OCI-M2 (cell line): Measurements from ENCODE around the gene KLC3.
"Not testable (repeated sequence)": the region's sequence is repeated elsewhere in the genome, so short reads cannot be mapped to it uniquely, and the experiment has no call there.

Source experiments
- DNase-seq: peaks from one replicate; lab custom pipeline; 2025; ENCODE audit not compliant: unreplicated experiment; lab: John Stamatoyannopoulos, UW

KLC3 gene

GRCh38 chr19:45315304-45315703 lies 25.2 kb upstream of the KLC3 start:
- DNase-seq = no peak

- no peak for DNase-seq
Measured at GRCh38 chr19:45320997-45321775, 19.4 kb upstream of the KLC3 start.

GRCh38 chr19:45321848-45322247 lies 18.7 kb upstream of the KLC3 start:
- no peak for DNase-seq

DNA sequence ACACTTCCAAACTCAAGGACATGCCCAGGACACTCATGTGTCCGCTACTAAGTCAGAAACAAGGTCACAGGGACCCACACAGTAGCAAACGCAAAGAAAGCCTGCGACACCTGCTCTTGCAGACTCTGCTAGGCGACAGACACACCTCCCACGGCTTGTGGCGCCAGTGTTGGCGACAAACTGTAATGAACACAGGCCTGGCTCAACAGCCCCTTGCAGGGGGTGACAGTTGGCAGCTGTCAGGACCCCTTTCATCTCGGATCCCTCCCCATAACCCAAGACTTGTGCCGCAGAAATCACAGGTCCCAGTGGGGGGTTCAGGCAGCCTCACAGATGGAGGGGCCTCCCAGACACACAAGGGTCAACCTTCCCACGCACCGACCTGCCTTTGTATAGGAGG lies 18.2 kb upstream of the KLC3 start:
- DNase-seq = no peak

- DNase-seq = no peak
Measured at GRCh38 chr19:45322744-45323281, 17.7 kb upstream of the KLC3 start, which contains the start of gene CKM. CKM (minus strand) TSS chr19:45322875; CDS start chr19:45319713, 3,162 bp downstream.

GRCh38 chr19:45323671-45324081 lies 16.9 kb upstream of the KLC3 start:
- no peak for DNase-seq

DNA sequence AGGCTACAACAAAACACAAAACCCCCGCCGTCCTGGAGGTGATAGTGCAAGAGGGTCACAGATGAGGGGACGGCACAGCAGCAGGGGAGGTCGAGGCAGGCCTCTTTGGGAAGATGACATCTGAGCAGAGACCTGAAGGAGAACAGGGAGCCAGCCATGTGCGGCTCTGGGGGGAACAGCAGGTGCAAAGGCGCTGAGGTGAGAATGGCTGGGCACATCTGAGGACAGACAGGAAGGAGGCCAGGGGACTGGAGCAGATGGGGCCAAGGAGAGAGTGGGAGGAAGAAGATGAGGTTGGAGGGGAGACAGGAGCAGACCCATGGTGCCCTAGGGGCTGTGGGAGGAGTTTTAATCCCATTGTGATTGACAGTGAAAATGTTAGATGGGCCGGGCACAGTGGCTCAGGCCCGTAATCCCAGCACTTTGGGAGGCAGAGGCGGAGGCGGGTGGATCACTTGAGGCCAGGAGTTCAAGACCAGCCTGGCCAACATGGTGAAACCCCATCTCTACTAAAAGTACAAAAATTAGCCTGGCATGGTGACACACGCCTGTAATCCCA lies 16.1 kb upstream of the KLC3 start:
- DNase-seq = no peak

GRCh38 chr19:45327404-45328143 lies 13.0 kb upstream of the KLC3 start:
- DNase-seq = no peak

DNA sequence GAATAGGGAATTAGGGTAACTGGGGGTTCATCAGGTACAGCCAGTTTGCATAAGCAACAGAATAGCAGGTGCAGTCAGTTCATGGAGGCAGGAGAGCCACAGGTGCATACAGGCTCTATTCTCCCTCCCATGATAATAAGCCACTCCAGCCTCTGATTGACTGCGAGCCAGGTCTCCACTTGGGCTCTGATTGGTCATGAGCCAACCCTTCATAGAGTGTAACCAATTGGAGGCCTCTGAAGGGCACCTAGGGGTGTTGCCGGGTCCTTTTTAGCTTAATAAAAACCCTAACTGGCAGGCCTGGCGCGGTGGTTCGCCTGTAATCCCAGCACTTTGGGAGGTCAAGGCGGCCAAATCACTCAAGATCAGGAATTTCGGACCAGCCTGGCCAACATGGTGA lies 9.1 kb upstream of the KLC3 start:
- DNase-seq = no peak

GRCh38 chr19:45333609-45334303 lies 6.8 kb upstream of the KLC3 start:
- no peak for DNase-seq

GRCh38 chr19:45334881-45335280 lies 5.7 kb upstream of the KLC3 start:
- DNase-seq = not testable (repeated sequence)

DNA sequence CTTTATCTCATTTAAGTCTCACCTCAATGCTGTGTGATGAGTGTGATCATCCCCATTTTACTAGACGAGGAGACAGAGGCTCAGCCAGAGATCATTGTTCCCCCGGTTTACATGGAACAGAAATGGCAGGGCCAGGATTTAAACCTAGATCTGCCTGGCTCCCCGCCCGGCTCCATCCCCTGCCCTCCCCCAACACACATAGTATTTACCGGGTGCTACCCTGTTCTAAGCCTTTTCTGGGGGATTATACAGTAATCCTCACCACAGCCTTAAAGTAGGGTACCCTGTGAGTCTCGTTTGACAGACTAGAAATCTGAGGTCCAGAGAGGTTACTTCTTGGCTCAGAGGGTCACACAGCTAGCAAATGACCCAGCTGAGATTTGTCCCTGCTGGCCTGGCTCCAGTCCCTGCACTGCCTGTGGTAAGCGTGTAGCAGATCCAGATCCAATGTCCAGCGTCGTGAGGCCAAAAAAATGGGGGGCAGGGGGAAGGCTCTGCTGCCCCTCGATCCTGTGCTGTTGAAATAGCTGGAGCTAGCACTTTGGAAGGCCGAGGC lies 3.8 kb upstream of the KLC3 start:
- DNase-seq = no peak

- no peak for DNase-seq
Measured at GRCh38 chr19:45339629-45340028, 921 bp upstream of the KLC3 start.

DNA sequence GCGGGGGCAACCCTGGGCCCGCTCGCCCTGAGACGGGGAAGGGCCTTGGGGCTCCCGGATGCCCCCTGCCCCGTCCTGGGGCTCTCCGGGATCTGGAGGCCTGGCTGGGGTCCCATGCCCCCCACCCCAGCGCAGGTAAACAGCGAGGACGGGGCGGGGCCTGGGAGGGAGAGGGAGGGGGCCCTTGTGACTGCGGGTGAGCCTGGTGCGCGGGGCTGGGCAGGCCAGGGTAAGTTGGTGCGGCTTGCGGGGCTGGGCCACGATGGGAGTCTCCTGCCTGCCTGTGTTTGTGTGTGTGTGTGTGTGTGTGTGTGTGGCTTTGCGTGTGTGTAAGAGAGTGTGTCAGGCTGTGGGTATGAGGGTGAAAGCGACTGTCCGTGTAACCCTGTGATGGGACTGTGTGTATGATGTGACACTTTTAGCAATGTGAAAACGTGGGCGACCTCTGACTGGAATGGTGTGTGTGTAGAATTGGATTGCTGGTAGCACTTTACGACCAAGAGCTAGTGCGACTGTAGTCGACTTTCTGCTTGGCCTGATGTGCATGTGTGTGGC lies 426 bp downstream of the KLC3 start:
- DNase-seq = no peak

- no peak for DNase-seq
Measured at GRCh38 chr19:45342911-45343310, 2.4 kb downstream of the KLC3 start.

DNA sequence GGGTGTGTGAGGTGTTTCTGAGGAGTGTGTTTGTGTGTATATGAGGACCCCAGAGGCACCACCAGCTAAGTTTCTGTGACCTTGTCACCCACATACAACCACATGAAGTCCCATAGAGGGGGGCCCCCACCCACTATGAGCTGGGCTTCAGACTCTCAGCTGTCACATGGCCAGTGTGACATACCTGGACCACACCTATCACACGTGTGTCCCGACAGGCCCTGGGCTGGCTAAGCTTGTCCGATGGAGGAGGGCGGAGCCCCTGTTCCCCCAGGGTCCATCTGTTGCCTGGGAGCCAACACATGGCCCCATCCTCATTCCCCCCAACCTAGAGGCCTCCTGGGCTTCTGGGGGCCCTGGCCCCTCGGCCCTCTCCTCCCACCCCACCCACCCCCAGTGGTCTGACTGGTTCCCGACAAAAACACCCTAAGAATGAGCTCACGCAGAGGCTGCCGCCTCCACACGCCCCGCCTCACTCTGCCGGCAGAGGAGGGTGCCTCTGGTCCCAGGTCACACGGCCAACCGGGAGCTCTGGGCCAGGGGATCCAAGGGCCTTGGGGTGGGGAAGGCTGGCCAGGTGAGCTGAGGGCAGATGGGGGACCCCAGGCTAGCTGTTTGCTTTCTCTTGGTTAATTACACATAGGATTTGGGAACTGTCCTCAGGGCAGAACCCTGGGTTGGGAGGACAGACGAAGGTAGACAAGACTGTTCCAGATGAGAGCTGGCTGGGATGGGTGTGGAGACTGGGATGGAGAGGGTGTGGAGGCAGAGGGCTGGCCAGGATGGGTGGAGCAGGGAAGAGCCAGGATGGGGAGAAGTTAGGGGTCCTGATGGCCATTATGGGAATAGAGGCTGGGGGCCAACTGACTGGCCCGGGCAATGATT lies 4.3 kb downstream of the KLC3 start:
- no peak for DNase-seq

DNA sequence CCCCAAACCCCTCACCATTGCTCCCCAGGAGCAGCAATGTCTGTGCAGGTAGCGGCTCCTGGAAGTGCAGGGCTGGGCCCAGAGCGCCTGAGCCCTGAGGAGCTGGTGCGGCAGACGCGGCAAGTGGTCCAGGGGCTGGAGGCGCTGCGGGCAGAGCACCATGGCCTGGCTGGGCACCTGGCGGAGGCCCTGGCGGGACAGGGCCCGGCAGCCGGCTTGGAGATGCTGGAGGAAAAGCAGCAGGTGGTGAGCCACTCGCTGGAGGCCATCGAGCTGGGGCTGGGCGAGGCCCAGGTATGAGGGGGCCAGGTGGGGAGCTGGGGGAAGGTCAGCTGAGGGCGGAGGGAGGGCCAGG lies 4.9 kb downstream of the KLC3 start:
- DNase-seq = no peak

GRCh38 chr19:45346449-45346848 lies 5.9 kb downstream of the KLC3 start:
- no peak for DNase-seq

- DNase-seq = no peak
Measured at GRCh38 chr19:45347570-45348366, 7.2 kb downstream of the KLC3 start.
